ENCODE results near the gene METTL24.

DNA sequence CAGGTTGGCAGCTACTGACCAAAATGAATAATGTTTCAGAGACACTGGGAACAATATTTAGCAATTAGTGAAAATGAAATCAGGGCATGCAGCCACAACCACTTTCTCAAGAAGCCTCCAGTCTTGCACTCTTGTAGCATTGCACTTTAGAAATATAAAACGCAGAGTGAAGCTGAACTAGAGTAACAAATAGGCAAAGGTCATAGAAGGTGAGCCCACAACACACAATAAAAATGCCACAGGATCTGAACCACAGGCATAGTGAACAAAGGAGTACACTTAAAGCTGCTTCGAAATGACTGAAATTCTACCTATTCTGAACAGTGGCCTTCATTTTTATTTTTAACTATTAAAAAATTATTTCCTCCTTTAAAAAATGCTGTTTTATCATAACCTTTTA is 32.3 kb upstream of the METTL24 start:
- TF ChIP-seq, protein P1, sequence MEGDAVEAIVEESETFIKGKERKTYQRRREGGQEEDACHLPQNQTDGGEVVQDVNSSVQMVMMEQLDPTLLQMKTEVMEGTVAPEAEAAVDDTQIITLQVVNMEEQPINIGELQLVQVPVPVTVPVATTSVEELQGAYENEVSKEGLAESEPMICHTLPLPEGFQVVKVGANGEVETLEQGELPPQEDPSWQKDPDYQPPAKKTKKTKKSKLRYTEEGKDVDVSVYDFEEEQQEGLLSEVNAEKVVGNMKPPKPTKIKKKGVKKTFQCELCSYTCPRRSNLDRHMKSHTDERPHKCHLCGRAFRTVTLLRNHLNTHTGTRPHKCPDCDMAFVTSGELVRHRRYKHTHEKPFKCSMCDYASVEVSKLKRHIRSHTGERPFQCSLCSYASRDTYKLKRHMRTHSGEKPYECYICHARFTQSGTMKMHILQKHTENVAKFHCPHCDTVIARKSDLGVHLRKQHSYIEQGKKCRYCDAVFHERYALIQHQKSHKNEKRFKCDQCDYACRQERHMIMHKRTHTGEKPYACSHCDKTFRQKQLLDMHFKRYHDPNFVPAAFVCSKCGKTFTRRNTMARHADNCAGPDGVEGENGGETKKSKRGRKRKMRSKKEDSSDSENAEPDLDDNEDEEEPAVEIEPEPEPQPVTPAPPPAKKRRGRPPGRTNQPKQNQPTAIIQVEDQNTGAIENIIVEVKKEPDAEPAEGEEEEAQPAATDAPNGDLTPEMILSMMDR (IDR thresholded peaks at IDR 0.05), result no peak
- TF ChIP-seq EZH2phosphoT487 (IDR thresholded peaks at IDR 0.05), result no peak
